C4-2B (cell line): ENCODE measurements around the gene FLII.
A peak's percentile ranks its signal among the peaks of the same experiment; 100 is the strongest.

Experiments
- H3K27ac ChIP-seq: fragments of 450-650 bp; 2 replicates; pipeline ENCODE4 v1.5.1; 2017
- CTCF ChIP-seq: fragments of 450-650 bp; conservative IDR thresholded peaks from 2 replicates; pipeline ENCODE4 v1.5.1; 2017; ENCODE audit warnings: mild to moderate bottlenecking
- ZFX ChIP-seq: fragments of 450-650 bp; IDR thresholded peaks from 2 replicates; pipeline ENCODE4 v1.6.1; 2017

FLII gene

GRCh38 chr17:18229254-18229653 lies 29.3 kb downstream of the FLII start:
- no peak overlapping the region for H3K27ac ChIP-seq
- TF ChIP-seq CTCF (no peak), ZFX (no peak)

GRCh38 chr17:18228176-18228682 lies 30.3 kb downstream of the FLII start:
- no peak overlapping the region for H3K27ac ChIP-seq
- TF ChIP-seq ZFX (no peak), CTCF (no peak)

- no peak overlapping the region for H3K27ac ChIP-seq
- TF ChIP-seq CTCF (no peak), ZFX (no peak)
These were observed 30.9 kb downstream of the FLII start for GRCh38 chr17:18227635-18228034.

GRCh38 chr17:18226284-18226945 lies 32.1 kb downstream of the FLII start:
- H3K27ac ChIP-seq = peak overlapping the region; percentile 33
- TF ChIP-seq ZFX (no peak), CTCF (no peak)

GRCh38 chr17:18225642-18226283 lies 32.8 kb downstream of the FLII start:
- peak overlapping the region; percentile 33 for H3K27ac ChIP-seq
- TF ChIP-seq ZFX (peak; percentile 22; the same call in 1 of the 2 replicates), CTCF (no peak)

- peak within 1 kb of the TSS; percentile 33 for H3K27ac ChIP-seq
These were observed 33.4 kb downstream of the FLII start, which contains the start of gene LLGL1 for GRCh38 chr17:18225121-18225641. LLGL1 (plus strand) TSS chr17:18225635; CDS start chr17:18225683, 48 bp downstream.

More at GRCh38 chr17:18225121-18225641, 33.4 kb downstream of the FLII start, which contains the start of gene LLGL1:
- TF ChIP-seq CTCF (no peak), ZFX (no peak)
